NCI-H1436 (cell line): ENCODE measurements around the gene TEX19.

Source experiments
- DNase-seq: peaks from one replicate; lab custom pipeline; 2025; lab: John Stamatoyannopoulos, UW

The TEX19 gene

DNA sequence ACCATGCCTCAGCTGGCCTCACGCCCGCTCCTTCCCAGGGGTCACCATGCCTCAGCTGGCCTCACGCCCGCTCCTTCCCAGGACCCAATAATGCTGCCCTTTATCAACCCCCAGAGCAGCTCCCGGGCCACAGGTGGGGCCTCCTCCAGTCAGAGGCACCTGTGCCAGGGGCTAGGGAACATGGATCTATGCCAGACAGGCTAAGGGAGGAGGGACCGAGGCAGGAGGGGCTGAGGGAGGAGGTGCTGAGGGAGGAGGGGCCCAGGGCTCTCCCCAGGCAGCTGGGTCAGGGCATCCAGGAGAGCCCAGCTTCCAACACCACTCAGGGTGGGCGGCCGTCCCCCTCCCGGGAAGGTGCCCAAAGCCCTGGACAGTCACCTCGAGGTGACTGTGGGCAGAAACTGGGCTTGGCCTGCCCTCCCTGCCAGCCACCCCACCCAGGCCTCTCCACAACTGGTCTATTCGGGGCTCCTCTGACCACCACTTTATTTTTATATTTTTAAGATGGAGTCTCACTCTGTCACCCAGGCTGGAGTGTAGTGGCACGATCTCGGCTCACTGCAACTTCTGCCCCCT lies 31.9 kb downstream of the TEX19 start:
- DNase-seq = no peak

DNA sequence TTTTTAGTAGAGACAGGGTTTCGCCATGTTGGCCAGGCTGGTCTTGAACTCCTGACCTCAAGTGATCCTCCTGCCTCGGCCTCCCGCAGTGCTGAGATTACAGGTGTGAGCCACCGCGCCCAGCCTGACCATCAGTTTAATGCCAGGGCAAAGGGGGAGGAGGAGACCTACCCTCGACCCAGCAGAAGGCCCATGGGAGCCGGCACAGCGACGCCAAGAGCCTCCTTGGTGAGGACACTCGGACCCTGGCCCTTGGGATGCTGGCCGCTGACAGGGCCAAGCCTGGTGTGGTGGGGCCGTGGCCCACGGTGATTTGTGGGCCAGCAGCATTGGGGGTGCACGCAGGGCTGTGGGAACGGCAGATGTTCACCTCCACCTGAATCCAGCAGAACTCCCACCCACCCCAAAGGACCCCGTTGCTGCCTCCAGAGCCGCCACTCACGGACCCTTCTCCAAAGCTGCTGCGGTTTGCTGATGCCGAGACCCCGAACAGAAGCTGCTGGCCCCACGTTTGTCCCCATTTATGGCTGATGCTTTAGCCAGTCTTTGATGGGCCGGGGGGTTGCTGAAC lies 32.5 kb downstream of the TEX19 start:
- DNase-seq = no peak

DNA sequence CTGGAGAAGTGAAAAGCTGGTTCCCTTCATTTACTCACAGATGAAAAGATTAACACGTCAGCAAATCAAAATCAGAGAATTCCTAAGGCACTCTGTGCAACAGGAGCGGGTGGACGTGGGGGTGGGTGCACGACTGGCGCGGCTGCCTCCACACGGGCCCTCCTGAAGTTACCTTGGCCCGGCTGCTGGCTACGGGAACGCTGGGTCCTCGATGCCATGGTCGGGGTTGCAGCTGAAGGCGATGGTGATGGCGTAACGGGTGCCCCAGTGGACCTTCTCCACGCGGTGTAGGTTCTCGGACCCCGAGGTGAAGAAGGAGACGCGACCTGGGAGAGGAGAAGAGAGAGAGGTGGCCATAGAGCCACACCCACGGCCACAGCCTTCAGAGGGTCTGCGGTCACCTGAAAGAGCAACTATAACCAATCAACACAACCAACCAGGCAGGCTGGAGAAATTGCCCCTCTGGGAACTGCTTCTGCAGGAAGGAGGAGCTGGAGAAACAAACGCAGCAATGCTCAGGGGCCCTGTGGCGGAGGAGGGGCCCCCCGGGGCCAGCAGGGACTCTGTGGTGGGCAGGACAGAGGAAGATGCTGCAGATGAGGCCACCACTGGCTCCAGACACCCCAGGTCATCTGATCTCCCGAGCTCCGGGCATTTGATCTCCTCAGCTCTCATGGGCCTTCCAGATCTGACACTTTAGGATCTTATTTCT lies 33.3 kb downstream of the TEX19 start:
- no peak for DNase-seq

DNA sequence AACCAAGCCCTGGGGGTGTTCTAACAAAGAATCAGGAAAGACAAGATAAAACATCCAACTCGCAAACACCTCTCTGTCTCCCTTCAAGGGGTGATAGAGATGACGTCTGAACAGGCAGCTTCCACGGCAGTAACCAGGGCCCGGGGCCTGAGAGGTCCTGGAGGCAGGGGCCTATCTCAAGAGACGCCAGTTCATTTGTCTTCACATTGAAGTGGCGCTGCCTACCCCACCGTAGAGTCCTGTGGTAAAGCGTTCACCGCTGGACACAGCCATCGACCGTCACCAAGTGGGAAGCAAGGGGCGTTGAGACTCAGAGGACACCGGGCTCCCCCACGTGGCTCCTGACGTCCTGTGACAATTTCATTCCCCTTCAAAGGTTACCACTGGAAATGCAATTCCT lies 33.9 kb downstream of the TEX19 start:
- DNase-seq = no peak

DNA sequence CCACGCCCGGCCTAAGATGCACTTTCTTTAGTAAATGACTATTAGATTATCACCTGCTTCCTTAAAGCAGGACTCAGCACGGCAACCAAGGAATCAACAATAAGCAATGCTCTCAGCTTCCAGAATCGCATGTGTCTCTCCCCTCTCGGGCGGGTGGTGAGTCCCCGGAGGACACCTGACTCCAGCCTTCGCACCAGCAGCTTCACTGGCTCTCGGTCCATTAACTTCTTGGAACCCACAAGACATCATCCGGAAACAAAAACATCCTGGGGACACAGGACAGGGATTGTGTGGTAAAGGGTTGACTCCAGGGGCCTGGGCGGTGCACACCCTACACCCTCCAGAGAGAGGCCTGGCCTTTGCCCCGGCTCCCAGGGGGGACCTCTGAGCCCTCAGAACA lies 35.2 kb downstream of the TEX19 start:
- DNase-seq = no peak

DNA sequence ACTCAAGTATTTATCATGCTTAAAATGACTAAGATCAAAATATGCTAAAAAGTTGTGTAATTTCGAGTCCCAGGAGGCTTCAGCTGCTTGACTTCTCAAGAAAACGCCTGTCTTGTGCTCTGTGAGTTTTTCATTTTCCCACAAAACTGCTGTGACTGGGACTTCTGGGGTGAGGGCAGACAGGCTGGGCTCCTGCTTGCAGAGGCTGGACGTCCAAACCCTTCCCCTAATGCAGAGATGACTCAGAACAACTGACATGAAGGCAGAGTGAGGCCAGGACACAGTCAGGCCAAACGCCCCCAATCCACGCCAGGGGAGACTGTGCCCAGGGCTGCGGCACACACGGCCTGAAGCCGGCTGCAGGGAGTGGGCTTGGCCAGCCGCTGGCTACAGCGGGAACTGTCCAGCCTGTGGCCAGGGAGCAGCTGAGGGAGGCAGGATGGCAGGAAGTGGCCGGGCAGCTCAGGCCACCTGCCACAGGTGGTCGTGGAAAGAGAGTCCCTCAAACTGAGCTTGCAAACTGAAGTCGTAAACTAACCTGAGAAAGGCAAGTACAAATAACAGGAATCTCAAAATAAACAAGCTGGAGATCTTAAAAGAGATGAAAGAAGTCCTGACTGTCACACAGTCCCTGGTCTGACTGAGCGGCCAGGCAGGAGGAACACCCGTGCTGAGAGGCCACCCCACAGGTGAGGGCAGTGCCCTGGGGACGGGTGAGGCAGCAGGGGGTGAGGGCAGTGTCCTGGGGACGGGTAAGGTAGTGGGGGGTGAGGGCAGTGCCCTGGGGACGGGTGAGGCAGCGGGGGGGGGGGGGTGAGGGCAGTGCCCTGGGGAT lies 37.8 kb downstream of the TEX19 start:
- DNase-seq = no peak

DNA sequence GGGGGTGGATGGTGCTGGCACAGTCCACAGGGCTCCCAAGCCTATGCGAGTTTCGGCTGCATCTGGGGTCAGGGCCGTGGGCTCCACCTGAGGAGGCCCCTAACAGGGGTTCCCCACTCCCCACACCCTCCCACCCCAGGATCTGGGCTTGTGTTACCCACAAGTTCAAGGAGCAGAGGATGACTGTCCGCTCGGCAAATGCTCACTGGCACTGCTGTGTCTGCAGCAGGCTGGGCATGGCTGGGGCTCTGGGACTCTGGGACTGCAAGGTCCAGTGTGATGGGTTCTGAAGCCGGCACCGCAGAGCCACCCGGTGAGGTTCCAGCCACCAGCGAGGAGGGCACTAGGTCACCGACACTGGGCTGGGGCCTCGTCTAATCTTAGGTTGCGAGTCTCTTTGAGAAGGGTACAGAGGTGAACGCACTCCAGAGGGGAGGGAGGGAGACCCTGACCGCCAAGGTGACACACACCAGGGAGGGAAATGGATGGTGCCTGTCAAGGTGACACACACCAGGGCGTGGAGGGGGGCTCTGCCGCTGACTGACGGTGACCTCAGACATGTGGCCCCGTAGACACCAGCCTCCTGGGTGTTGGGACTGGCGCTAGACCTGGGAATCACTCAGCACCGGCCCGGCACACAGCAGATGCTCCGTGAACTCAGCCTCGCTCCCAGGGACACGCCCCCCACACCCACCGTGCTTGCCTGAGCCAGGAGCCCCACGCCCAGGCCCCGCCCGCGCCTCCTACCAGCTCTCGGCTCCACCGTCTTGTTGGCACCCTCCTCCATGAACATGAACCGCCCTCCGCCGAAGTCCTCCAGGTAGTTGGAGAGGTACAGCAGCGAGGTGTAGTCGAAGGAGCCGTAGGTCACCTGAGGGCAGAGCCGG lies 38.6 kb downstream of the TEX19 start:
- no peak for DNase-seq

DNA sequence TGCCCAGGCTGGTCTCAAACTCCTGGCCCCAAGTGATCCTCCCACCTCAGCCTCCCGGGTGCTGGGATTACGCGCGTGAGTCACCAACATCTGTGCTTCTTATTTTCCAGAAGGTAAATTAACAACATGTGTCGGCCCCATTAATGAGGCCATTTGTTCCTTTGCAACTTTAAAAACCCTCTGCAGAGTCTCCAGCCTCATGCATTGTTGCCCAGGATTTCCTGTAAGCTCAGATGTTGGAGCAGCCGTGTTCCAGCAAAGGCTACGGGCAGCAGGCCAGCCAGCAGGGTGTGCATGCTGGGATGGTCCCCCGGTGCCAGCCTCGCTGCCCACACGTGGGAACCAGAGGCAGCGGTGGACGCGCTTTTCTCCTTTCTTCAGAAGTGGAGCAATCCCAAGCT lies 40.0 kb downstream of the TEX19 start:
- no peak for DNase-seq

DNA sequence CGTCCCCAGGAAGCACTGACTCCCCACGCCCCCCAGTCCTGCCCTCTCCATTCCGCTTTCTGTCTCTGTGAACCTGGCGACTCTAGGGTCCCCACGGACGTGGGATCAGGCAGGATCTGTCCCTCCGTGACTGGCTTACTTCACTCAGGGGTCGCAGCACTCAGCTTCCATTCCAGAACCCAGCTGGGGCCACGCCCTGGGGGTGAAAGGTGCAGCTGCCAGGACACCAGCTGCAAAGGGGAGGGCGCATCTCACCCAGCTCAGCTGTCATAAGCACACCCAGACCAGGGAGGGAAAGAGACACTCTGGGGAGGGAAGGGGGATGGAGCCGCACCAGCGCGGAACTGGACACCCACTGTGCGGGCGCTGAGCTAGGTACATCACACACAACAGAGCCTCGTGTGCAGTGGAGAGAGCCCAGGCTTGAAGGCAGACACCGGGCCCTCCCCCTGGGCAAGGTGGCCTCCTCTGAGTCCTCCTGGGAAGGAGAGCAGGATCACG lies 40.6 kb downstream of the TEX19 start:
- no peak for DNase-seq

DNA sequence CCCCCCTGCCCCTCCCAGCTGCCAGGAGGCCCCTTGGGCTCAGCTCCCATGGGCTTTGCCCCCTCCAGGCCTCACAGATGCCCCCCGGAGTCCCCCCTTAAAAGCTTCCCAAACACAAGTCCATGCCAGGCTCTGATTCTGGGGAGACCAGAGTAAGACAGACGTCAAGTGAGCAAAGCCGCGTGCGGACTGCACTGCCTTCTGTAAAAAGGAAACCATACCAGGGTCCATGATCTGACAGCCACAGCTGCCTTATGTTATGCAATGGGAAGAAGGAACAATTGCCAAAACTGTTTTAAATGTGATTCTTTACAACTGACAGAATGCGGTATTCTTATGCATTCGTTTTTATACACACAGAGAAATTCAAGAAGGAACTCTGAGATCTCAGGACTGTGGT lies 41.2 kb downstream of the TEX19 start:
- DNase-seq = no peak

DNA sequence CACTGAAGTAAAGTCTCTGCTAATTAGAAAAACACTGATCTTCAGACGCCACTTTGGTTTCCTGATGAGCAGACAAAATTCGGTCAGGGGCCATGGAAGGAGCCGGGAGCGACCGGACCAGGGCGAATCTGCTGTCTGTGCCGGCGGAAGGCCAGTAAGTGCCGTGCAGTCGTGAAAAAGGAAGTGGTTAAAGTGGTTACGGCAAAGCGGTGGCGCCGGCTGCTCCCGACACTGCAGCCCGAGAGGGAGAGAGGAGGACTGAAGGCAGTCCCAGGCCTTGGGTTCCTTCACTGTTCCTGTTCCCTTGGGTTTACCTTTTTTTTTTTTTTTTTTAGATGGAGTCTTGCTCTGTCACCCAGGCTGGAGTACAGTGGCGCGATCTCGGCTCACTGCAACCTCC lies 41.8 kb downstream of the TEX19 start:
- no peak for DNase-seq

DNA sequence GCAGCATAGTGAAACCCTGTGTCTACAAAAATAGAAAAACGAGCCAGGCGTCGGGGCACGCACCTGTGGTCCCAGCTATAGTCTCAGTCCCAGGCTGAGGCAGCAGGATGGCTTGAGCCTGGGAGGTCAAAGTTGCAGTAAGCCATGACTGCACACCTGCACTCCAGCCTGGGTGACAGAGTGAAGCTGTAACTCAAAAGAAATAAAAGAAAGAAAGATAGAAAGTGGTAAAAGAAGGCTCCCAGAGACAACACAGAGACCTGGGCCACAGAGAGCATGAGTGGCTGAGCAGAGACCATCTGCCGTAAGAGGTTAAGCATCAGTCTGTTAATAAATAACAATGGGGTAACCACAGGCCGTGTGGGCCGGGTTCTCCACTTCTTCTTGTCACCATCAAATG lies 43.8 kb downstream of the TEX19 start:
- no peak for DNase-seq

DNA sequence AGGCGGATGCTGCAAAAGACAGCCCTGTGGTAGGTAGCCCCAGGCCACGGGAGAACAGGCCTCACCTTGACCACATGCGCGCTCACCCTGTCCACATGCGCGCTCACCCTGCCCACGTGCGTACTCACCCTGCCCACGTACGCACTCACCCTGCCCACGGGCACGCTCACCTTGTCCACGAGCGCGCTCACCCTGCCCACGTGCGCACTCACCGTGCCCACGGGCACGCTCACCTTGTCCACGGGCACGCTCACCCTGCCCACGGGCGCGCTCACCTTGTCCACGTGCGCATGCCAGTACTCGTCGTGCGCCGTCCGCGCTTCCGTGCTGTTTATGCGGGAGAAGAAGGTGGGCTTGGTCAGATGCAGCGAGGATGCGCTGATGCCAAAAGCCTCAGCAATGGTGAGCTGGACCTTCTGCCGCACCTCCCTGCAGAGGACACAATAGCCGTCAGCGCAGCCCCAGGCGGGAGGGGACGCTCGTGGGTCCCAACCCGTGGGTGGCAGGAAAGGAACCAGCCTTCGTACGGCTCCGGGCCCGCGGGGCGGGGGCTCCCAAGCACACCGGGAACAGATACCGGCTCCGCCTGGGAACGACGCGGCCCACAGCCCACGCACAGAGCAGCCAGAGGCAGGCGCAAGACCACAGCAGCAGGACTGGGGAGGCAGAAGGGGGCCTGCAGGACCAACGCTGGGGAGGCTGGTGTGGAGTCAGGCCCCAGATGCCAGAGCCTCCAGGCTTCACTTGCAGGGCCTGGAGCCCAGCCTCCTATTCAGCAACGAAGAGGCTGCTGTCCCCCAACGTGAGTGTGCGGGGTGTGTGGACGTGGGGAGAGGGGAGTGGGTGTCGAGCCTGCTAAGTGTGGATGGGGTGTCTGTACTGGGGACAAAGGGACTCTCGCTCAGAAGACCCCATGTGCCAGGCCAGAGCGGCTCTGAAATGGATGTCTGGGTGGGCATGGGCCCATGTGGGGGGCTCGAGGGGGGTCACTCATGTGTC lies 44.9 kb downstream of the TEX19 start:
- DNase-seq = no peak

DNA sequence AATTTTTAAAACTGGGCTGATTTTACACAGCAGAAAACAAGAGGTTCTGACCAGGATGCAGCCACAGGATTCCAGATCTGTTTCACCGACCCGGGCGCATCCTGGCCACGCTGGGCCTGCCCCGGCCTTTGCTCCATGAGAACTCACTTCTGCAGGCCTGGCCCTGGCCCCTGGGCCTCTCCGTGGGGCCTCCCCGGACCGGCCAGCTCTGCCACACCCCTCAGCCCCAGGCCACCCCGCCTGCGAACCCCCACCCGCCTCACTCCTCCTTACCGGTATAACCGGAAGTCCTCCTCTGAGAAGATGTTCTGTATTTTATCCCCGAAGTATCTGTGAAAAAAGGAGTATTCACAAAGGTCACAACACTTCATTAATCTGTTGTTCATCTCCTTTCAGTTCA lies 46.0 kb downstream of the TEX19 start:
- DNase-seq = no peak

DNA sequence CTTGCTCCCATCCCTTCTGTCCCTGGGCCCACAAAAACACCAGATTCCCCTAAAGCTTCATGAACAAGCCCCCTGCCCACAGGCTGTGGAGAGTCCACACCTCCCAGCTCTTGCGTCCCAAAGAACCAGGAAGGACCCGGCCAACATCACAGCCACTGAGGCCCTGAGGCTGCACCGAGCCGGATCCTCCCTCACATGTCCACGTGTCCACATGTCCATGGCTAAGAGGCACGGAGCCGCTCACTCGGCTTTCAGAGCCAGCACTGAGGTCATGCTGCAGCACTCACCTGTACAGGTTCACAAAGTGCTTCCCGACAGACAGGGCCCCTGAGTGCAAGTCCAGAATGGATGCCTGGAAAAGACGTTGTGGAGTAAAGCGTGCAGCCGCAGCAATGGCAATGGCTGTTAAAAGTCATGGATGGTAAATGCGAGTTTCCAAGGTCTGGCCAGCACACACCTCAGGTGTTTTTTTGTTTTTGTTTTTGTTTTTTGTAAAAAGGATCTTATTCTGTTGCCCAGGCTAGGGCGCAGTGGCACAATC lies 47.2 kb downstream of the TEX19 start:
- no peak for DNase-seq

DNA sequence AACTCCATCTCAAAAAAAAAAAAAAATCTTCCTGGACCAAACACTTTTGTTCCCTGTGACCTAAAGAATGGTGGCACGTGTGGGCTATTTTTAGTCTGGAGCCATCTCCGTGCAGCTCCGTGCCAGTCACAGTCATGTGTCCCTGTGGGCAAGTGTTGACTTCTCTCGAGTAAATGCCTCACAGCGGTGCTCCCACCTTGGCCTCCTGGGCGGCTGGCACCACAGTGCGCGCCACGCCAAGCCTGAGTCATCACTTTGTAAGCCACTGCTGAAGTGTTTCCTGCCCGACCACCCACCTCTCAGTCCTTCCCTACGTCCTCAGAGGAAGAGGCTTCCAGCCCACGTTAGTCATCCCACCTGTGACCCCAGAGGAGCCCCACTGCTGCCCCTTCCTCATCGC lies 48.2 kb downstream of the TEX19 start:
- DNase-seq = no peak

DNA sequence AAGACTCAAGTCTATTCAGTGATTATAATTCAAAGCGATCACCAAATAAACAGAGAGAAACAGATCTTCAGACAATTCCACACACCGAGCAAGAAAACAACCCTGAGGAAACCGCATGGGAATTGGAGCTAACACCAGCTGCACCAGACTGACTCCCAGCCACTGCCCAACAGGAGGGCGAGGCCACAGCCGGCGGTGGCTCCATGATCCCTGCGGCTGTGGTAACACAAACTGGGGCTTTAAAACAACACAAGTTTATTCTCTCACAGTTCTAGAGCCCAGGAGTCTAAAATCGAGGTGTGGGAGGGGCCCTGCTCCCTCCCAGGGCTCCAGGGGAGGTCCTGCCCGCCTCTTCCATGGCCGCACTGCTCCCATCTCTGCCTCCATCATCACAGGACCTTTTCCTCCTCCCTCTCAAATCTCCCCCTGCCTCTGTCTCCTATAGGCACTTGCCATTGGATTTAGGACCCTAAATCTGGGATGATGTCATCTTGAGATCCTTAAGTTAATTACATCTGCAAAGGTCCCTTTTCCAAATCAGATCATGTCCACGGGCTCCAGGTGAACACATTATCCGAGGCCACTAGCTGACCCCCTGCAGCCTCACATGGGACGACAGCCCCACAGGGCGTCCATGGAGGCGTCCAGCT lies 49.4 kb downstream of the TEX19 start:
- no peak for DNase-seq

DNA sequence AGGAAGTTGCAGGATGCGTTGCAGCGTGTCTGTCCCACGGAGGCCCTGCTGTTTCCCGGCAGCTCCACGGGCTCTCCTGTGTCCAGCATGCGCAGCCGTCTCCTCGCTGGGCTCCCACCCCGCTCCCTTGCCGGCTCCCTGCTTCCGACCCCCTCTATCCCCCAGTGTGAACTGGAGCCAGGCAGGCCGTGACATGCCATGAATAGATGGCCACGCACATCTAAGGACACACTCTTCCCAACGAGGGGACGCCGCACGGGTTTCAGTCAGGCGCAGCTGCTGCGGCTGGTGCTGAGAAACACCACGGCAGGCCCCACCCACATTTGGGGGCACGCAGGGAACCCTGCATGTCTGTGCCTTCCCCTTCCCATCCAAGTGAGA lies 49.9 kb downstream of the TEX19 start:
- no peak for DNase-seq

DNA sequence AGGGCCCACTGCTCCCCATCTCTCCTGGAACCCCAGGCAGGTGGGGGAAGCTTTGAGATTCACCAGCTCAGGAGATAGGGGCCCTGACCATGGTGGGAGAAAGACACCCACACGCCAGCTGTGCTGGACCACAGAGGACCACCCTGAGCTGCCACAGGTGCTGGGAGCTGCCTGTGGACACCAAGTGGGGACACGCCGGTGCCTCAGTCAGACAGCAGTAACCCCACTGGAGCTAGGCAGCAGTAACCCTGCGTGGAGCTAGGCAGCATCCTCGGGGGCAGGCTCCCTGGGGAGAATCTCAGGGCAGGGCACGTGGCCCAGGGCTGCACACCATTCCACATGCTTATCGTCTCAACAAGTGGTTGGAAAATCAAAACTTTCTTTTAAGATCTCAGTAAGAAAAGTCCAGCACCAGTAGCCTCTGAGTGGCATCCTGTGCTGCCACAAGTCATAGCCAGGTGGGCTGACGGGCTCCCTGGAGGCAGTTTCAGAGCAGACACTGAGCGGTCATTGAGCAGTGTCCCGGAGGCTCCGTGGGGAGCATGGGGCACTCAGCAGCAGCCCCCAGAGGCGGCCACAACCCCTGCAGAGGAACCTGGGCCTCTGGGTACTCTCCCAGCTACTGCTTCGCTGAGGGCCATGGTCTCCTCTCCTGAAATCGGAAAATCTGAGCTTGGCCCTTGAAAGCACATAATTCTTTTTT lies 51.1 kb downstream of the TEX19 start:
- DNase-seq = no peak
